NCI-H1930 (cell line): Measurements from ENCODE around the gene GFOD1.
"Not testable (repeated sequence)": the region's sequence is repeated elsewhere in the genome, so short reads cannot be mapped to it uniquely, and the experiment has no call there.

Source experiments
- DNase-seq, 2 experiments: peaks; one replicate each; lab custom pipeline; 2025; lab: John Stamatoyannopoulos, UW

Gene GFOD1

DNA sequence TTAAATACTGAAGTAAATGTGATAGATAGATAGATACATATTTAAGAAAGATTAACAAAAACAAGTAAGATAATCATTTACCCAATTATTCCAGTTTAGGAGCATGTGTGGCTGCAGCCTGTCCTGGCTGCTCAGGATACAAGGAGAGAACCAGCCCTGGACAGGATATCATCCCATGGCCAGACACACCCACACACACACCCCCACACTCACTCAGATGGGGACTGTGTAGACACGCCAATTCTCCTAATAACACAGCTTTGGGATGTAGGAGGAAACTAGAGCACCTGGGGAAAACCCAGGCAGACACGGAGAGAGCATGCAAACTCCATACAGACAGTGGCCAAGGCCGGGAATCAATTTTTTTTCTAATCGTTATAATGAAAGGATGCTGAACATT, 45.6 kb downstream of the GFOD1 start:
- no peak for DNase-seq

- no peak for DNase-seq
These were observed 47.8 kb downstream of the GFOD1 start for GRCh38 chr6:13439644-13440043.

DNA sequence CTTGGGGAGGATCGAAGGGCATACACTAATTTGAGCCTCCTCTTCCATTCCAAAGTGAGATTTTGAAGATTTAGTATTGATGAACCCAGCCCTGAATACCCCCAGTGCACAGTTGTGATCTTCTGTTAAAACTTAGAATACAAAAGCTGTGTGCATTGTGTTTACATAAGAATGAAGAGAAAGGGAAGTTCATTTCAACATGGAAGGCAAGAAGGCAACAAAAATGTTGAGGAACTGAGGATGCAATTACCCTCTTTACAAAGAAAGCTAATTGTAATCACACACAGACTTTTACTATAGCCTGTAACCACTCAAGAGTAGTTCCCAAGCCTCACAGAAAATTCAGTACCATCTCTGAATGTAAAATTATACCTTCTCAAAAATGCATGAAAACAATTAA, 49.3 kb downstream of the GFOD1 start:
- DNase-seq, result no peak

GRCh38 chr6:13437218-13437996, 50.0 kb downstream of the GFOD1 start:
- DNase-seq, result no peak

- DNase-seq, result no peak
These were observed 50.8 kb downstream of the GFOD1 start for GRCh38 chr6:13436399-13437217.

GRCh38 chr6:13435477-13436246, 51.7 kb downstream of the GFOD1 start:
- no peak for DNase-seq

DNA sequence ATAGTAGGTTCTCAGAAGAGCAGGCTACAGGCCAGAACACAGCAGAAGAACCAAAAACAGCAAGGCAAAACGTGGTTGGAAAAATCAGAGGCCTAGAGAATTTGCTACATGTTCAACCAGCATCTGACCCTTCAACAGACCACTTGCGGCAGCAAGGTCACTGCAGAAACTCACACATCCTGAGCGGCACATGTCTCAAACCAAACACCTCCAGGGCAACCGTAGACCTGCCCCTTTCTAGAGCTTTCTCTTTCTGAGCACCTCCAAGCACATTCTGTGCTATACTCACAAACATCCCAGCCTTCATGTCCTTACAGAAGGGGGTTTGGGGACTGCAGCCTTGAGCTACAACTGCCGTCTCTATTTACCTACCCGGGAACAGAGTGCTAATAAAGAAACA, 52.6 kb downstream of the GFOD1 start:
- DNase-seq, result no peak

DNA sequence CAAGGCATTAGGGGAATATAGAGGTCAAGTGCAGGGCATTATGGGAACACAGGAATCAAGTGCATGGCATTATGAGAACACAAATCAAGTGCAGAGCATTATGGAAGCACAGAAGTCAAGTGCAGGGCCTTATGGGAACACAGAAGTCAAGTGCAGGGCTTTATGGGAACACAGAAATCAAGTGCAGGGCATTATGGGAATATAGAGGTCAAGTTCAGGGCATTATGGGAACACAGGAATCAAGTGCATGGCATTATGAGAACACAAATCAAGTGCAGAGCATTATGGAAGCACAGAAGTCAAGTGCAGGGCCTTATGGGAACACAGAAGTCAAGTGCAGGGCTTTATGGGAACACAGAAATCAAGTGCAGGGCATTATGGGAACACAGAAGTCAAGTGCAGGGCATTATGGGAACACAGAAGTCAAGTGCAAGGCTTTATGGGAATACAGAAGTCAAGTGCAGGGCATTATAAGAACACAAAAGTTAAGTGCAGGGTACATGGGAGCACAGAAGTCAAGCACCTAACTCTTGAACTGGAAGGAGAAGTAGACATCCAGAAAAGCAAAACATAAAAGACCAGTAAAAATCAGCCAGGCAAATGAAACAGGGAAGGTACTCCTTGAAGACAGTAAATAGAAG, 53.1 kb downstream of the GFOD1 start:
- DNase-seq, result not testable (repeated sequence)

DNA sequence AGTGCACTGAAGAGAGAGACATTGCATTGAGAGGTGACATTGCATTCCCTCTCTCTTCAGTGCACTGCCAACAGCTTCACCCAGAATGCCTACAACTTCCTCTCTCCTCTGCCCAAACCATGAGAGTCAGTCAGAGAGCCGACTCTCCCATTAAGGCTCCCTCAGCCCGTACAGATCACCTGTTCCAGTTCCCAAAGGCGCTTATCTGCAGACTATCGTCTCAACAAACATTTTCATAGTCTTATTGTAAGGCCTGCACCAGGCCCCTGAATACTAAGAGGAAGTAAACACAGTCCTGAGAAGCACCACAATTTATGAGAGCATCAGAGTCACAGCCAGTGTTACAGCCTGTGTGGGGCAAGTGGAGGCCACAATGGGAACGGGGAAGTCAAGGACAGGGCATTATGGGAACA, 53.7 kb downstream of the GFOD1 start:
- DNase-seq, result no peak

- DNase-seq, result no peak
These were observed 54.7 kb downstream of the GFOD1 start for GRCh38 chr6:13432526-13433184.

- no peak for DNase-seq
These were observed 55.4 kb downstream of the GFOD1 start for GRCh38 chr6:13431861-13432465.

GRCh38 chr6:13431059-13431656, 56.2 kb downstream of the GFOD1 start:
- no peak for DNase-seq

DNA sequence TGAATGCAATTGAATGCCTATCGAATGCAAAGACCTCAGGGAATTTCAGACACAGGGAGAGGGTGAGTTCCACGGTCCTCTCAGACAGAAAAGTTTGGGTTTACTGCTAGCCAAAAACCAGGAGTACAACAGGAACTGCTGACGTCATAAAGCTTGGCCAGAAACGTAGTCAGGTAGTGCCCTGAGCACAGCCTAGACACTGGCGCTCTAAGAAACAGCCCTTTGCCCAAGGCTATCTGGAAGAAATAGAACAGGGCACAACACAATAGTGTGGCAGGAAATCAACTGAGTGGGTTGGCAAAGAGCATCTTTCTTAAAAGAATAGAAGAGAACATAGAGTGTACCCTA, 58.0 kb downstream of the GFOD1 start:
- no peak for DNase-seq

- no peak for DNase-seq
These were observed 58.6 kb downstream of the GFOD1 start for GRCh38 chr6:13428583-13429405.

DNA sequence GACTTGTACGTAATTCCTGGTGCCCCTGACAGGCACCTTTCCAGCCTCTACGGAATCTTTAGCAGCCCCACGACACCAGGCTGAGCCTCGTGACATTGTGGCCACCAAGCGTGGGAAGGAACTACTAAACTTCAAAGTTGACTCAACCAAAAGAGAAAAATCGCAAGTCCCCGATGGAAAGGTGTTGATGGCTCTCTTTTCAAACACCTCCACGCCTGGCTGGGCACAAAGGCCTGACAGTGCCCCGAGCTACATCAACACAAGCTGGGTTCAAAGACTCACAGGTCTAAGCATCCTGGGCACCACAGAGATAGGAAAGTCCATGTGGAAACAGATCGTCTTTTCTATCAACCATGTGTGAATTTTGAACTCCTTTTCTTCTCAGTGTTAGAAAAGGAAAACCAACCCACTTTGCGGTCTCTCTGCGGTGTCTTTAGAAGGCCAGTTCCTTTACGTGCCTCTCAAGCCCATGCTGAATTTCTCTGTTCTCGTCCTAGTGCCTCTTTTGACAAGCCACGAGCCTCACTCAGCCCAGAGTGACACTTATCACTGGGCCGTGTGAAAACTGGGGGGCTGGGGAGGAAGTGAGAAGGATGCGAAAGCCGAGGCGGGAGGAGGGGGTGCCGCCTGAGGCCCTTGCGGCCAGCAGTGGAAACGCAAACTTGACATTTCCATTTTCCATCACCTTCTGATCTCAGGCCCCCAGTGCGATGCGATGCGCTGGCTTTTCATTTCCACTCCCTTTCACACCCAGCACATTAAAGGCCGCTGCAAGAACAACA, 59.4 kb downstream of the GFOD1 start:
- no peak for DNase-seq

GRCh38 chr6:13427316-13427715, 60.1 kb downstream of the GFOD1 start:
- DNase-seq, result no peak

GRCh38 chr6:13425943-13426931, 61.2 kb downstream of the GFOD1 start:
- DNase-seq, result no peak
